SHP77 (cell line): ENCODE data around the gene ARL16.
A peak's percentile ranks its signal among the peaks of the same experiment; 100 is the strongest.

Source experiments
- DNase-seq, 2 experiments: peaks; one replicate each; lab custom pipeline; 2025; lab: John Stamatoyannopoulos, UW

Gene ARL16

DNA sequence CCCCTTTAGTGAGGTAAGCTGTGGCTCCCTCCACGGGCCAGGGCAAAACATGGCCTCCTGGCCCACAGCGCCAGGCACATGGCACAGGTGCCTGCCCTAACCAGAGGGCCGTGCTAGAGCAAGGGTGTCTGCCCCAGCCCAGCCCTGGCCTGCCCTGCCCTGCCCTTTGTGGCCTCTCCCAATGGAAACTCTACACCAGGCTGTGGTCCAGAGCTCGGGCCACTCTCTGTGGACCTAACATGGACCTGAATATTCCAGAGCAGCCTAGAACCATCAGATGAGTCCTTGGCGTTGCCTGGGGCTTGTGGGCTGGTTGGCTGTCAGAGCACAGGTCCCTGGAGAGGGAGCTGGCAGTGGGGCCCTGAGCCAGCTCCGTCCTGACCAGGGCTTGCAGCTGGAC lies 11.6 kb upstream of the ARL16 start:
- no peak for DNase-seq

DNA sequence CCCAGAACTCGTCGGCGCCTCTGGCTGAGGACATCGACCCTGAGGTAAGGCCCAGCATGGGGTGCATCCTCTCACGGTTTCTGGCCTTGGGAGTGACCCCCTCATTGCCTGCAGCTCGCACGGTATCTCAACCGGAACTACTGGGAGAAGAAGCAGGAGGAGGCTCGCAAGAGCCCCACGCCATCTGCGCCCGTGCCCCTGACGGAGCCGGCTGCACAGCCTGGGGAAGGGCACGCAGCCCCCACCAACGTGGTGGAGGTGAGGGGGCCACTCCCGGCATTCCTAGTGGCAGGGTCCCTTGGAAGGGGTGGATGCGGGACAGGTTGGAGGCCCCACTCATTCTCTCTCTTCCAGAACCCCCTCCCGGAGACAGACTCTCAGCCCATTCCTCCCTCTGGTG lies 11.2 kb upstream of the ARL16 start:
- DNase-seq: no peak

DNA sequence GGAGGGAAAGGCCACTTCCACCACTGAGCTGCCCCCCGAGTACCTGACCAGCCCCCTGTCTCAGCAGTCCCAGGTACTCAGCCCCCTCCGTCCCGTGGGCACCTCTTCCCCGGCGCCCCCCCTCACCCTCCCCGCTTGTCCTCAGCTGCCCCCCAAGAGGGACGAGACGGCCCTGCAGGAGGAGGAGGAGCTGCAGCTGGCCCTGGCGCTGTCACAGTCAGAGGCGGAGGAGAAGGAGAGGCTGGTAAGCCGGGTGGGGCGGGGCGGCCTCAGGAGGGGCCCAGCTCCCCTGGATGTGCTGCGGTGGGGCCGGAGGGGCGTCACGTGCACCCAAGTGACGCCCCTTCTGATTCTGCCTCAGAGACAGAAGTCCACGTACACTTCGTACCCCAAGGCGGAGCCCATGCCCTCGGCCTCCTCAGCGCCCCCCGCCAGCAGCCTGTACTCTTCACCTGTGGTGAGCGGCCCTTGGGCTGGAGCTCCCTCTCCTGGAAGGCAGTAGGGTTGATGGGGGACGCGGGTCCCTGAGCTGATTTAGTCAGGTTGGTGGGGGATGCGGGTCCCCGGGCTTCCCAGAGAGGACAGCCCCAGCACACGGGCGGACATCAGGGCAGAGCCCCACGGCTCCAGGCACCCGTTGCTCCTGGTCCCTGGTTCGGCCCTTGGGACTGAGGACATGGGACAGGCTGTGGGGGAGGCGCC lies 10.1 kb upstream of the ARL16 start:
- no peak for DNase-seq

DNA sequence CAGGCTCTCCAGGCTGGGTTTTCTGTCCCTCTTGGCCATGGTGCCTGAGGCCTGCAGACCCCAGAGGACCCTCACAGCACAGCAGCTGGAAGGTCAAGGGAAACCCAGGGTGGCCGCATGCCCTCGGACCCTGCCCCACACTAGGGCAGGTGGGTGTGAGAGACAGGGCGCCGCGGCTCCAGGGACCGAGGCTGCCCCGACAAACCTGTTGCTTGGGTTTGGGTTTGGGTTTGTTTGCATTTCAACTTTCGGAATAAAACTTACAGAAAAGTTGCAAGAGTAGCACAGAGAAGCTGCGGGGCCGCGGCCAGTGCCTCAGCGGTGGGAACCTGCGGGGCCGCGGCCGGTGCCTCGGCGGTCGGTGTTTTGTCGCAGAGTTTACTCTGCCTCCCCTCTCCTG lies 8.0 kb upstream of the ARL16 start:
- DNase-seq: no peak

DNA sequence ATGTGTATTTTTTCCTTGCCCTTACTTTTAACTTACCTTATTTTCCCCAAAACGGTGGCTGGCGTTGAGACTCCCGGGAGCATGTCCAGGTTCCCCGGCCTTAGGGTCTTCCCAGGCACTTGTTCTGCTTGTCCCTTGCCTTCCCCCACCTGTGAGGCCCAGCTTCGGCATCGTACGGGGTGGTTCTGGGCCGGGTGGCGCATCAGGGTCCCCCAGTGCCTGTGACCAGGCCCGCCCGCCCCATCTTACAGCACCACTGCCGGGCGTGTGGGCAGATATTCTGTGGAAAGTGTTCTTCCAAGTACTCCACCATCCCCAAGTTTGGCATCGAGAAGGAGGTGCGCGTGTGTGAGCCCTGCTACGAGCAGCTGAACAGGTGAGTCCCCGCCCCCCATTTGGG lies 7.6 kb upstream of the ARL16 start:
- DNase-seq: no peak

DNA sequence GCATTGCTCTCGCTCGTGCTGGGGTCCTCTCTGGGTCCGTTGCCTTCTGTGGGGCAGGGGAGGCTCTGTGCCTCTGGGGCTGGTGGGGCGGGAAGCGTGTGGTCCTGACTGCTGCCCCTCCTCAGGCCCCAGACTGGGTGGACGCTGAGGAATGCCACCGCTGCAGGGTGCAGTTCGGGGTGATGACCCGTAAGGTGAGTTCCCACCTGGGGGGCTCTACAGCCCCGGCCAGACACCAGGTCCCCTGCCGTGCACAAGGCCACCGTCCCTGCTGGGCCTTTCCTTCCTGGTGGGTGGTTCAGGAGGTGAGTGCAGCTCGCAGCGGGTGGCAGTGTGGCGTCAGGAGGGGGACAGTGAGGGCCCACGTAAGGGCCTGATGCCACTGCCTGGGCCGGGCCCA lies 7.0 kb upstream of the ARL16 start:
- DNase-seq: no peak

DNA sequence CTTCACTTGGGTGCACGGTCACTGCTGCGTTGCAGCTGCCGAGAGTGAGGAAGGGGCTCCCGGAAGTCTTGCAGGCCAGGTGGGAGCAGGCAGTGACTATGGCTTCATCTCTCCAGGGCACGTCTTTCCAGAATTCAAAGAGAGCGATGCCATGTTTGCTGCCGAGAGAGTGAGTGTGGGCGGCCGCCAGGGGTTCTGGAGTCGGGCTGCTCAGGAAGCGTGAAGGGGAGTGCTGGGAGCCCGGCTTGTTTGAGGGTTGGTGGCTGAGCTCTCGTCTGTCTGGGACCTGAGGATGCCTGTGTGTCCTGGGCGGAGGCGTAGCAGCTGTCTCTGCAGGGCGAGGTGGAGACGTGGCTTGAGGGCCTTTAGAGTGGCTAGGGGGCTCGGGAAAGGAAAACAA lies 6.5 kb upstream of the ARL16 start:
- no peak for DNase-seq

DNA sequence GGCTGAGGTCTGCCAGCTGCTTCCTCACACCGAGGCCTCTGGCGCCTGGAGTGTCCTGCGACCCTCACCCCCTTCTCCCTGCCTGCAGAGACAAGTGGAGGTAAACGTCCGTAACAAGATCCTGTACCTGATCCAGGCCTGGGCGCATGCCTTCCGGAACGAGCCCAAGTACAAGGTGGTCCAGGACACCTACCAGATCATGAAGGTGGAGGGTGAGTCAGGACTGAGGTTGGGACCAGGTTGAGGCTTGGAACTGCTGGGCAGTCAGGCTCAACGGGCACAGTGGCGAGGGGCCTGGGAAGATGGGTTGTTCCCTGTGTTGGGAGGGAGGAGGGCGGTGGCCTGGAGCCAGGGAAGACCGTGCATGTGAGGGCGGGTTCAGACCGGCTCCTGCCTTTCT lies 5.0 kb upstream of the ARL16 start:
- DNase-seq: no peak

DNA sequence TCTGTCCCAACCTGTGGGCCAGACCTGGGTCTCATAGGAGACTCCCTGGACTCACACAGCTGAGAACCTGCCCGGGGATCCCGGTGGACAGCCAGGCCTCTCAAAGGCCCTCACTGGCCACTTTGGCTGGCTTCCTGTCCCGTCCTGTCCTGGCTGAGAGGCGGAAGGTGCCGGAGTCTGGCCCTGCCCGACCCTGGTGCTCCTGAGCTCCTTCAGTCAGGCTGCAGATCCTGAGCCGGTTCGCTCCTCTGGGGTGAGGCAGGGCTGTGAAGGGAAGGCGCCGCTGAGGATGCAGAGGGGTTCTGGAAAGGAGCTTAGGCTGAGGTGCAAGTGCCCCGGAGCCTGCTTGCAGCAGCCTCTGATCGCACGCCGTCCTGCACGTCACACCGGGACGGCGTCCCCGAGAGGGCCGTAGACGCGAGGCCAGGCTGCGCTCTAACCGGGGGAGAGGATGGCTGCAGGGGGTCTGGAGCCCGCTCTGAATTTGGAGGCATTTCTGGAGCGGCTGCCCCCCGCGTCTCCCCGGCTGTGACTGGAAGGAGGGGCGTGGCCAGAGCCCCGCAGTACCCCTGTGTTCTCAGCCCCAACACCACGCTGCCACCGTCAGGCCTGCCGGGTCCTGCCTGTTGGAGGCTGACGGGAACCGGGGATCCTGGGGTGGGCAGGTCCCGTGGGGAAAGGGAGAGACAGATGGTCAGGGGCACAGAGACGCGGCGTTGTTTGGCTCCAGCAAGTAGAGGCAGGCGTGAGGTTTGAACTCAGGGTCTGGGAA lies 4.4 kb upstream of the ARL16 start:
- no peak for DNase-seq

DNA sequence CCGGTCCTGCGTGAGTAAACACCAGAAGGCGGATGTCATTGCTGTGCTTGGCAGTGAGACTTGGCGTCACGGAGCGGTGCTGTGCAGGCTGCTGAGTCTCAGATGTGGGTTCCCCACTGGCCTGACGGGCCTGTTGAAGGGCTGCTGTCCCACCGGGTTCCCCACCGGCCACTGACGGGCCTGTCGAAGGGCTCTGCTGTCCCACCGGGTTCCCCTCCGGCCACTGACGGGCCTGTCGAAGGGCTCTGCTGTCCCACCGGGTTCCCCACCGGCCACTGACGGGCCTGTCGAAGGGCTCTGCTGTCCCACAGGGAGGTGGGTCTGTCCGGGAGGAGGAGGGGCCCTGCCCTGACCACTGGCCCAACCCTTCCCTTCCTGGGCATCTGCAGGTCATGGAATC lies 3.0 kb upstream of the ARL16 start:
- no peak for DNase-seq

DNA sequence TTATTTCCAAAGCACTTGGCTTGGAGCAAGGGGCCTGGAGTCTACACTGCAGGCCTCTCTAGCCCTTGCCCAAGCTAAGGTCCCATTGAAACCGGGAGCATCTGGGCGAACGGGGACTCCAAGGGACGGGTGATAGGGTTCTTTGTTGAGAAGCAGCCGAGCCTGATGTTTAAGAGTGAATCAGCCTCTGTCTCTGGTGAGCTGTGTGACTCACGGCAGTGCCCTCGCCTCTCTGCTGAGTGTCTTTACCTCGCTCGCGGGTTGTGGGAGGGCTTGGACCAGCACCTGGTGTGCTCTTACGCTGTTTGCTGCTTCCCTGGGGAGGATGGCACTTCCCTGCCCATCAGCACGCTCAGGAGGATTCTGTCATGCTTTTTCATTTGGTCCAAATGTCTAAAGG lies 1.5 kb upstream of the ARL16 start:
- DNase-seq: no peak

DNA sequence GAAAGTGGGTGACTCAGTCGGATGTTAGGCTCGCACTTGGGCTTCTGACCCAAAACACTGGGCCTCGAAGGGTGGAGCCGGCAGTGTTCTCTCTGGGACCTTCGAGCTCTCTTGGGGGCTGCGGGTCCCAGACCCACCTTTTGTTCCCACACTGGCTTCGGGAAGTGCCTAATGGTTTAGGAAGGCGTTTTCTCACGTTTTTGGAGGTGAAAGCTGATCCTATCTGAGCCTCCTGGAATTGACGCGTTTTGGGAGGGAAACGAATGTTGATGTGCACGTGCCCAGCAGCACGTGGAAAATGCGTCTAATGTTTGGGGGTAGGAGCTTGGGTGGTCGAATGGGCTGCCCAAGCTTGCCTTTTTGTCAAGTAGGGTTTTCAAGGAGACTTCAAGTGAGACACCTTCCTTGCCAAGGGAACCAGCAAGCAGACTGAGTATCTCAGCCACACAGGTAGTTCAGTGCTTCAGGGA lies 880 bp upstream of the ARL16 start:
- DNase-seq: no peak

DNA sequence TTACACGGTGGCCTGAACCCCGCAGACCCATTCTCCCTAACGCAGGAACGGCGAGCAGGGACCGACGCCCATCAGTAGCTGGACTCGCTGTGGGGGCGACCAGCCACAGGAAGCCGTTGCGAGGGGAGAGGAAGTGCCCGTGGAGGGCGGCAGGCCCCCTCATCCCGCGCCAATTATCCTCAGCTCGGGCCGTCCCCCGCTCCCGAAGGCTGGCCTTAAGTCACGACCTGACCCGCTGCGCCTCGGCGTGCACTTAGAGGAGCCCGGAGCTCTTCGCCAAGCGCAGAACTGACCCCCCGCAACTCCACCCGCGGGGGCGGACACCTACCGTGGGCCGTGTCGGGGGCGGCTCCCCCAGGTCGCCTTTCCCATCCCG lies 401 bp downstream of the ARL16 start:
- no peak for DNase-seq

DNA sequence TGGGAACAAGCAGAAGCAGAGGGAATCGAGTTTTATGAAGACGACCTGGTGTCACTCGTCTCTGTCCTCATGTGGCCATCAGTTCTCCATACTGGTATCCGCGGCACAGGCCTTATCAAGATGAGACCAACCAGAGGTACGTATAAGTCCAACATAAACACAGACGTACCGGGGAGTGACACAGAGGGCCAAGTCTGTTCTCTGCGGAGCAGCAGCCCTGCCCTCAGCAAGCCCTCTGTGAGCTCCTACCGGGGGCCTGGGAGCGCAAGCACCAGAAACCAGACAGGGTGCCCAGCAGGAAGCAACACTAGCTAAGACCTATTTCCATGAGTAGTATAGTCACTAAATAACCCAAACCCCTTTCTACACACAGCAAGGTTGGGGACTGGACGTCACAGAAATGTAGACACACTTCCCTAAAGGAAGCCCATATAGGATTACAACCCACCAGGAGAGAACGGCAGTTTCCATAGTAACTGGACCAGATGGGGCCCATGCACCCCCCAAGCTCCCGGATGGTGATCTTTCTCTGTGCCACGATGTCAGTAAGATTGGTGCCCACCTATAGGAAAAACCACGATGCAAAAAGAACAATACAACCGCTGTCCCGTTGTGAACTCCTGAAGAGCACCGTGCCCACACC lies 911 bp downstream of the ARL16 start:
- no peak for DNase-seq

DNA sequence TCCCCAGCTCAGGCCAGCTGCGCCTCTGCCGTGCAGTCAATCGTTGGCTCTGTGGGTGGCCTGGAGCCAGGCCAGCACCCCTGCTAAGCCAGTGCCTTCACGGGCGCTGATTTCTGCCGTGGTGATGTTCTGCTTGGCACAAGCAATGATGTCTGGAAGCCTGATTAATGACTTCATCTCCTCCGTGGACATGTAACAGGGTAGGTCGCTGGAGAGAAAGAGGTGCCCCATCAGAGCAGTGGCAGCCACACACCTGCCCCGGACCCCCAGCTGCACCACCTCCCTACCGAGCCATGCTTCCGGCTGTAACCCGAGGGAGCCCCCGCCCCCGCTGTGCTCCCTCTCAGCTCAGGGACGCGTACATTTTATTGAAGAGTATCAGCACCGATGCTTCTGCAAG lies 1.9 kb downstream of the ARL16 start:
- DNase-seq: no peak

DNA sequence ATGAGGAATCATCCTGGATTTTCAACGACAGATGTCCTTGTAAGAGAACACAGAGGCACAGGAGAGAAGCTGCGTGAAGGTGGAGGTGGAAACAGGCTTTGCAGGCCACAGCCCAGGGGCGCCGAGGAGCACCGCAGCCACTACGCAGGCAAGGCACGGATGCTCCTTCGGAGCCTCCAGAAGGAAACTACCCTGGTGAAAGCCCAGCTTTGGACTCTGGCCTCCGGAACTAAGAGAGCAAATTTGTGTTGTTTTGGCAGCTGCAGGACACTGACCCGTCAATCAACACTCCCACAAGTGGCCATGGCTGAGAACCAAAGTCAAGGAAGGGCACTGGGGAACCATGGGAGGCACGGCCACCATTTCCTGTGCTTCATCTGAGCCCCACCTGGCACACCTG lies 3.4 kb downstream of the ARL16 start:
- no peak for DNase-seq

DNA sequence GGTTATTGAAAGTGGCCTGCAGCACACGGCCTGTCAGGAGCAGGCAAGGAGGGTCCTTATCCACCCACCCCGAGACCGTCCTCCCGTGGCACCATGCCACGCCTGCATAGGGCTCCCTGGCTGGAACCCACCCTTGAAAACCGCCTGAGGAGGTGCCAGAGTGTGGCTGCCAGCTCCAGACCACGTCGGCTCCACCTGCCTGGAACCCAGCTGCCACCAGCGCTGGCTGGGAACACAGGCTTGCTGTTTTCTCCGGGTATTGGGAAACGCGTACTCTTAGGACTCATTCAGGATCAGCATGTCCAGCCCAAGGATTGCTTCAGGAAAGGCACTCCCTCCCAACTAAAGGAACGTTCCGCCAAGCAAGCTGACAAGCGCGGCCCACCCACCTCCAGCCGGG lies 6.7 kb downstream of the ARL16 start:
- peak; percentile 40 to 77 for DNase-seq

DNA sequence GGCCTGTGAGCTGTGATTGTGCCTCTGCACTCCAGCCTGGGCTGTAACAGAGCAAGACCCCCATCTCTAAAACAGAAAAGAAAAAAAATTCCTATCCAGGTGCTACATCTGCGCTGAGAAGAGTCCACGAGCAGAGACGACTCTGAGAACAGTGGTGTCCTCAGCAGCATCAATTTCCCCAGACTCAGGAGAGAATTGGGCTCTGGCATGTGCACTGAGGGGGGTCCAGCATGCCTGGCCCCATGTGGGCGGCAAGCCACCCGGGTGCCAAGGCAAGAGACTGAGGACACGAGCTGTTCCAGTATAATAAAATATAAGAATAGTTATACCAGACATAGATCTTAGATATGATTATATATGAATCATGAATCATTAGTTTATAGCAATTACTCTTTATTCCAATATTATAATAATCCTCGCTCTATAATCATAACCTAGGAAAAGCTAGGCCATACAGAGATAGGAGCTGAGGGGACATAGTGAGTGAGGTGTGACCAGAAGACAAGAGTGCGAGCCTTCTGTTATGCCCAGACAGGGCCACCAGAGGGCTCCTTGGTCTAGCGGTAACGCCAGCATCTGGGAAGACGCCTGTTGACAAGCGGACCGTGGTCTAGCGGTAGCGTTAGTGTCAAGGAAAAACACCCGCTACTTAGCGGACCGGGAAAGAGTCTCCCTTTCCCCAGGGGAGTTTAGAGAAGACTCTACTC lies 7.9 kb downstream of the ARL16 start:
- peak; percentile 42 to 56 for DNase-seq

DNA sequence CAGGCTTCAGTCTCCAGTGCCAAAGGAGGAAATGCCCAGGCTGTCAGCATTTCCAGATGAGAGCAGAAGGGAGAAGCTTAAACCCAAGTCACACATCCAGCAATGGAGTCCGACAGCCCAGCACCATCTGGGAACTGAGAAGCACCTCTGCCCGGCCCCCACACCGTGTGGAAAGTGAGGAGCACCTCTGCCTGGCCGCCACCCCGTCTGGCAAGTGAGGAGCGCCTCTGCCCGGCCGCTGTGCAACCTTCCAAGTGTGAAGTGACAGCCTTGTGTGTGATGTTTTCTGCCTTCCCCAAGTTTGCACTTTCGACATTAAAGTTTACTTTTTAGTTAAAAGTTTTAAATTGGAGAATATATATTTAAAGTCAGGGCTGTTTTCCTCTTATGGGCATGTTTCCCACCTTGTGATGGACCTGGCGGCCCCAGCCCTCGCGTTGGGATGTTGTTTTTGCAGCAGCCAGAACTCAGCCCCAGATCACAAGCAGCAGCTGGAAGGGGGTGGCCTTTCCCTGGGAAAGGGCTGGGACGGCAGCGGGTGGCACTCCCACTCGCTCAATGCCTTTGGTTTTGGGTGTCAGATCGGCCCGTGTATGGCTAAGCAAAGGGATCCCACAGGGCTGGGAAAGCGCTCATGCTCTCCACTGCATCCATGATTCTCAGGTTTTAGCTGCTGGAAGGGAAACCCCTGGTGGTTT lies 9.9 kb downstream of the ARL16 start:
- DNase-seq: no peak

DNA sequence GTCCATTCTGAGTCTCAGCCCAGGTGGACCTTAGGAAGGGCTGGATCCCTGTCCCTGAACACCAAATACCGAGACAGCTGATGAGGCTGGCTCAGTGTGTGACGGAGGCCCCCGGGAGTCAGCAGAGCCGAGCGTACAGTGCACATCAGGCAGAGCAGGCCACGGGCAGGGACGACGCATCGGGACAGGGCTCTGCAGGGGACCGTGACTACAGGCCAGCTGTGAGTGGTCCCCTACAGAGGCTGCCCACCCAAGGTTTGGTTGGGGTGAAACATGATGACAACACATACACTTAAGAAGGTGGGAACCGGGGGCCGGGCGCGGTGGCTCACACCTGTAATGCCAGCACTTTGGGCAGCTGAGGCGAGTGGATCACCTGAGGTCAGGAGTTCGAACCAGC lies 10.6 kb downstream of the ARL16 start:
- no peak for DNase-seq

DNA sequence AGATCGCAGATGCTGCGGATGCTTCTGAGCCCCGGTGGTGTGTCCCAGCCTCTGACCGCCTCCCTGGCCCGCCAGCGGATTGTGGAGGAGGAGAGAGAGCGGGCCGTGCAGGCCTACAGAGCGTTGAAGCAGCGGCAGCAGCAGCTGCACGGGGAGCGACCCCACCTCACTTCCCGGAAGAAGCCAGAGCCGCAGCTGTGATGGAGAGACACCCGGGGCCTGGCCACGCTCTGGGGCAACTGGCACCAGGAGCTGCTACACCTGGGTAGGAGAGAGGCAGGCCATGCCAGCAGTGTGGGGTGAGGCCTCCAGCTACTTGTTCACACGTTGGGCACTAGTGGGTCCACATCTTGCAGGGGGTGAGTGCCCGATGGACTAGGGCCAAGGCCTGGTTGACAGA lies 11.1 kb downstream of the ARL16 start:
- DNase-seq: no peak

DNA sequence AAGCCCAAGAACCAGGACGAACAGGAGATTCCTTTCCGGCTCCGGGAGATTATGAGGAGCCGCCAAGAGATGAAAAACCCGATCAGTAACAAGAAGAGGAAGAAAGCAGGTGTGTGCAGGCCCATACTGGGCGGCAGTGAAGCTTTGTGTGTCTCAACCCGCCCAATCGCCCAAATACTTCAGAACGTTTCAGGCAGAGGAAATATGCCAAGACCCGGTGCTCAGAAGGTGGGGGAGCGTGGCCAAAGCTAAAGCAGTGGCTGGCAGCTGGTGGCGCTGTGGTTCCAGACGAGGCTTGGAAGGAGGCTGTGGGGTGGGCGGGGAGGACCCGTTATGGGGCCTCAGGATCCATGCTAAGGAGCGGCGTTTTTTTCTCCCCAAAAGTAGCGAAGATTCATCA lies 15.8 kb downstream of the ARL16 start:
- no peak for DNase-seq
